Fibroblast of lung (primary cell): Measurements from ENCODE around the gene ARSA.

Source experiments
- EZH2 ChIP-seq: IDR thresholded peaks from 2 replicates; pipeline ENCODE4 v1.5.1; 2012; ENCODE audit warnings: low read length, control low read depth, mild to moderate bottlenecking; ENCODE audit errors: missing control alignments
- TF ChIP-seq, protein P1 (sequence below), 2 donors: IDR thresholded peaks in 1 of 2; conservative IDR thresholded peaks in 1 of 2; 1 replicate in 1 of 2; 2 replicates in 1 of 2; pipeline ENCODE4 v1.5.1; 2011 to 2012; ENCODE audit warnings: low read length in 2 of 2, control low read depth in 1 of 2, inconsistent platforms in 1 of 2, low read depth in 1 of 2, mild to moderate bottlenecking in 1 of 2

DNA sequence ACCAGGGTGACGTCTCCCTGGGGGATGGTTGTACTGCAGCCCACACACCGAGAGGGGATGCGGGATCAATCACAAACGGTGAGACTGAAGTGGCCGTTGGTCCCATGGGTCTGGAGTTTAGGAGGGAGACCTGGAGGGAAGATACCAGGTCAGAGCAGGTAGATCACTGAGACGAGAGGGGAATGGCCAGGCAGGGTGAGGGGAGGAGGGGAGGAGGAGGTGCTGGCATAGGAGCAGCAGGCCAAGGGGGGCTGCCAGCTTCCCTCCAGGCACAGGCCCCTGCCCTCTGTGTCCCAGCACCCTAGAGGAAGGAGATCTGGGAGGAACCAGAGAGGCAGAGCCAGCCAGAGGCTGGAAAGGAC is 20.3 kb downstream of the ARSA start:
- TF ChIP-seq, protein P1, sequence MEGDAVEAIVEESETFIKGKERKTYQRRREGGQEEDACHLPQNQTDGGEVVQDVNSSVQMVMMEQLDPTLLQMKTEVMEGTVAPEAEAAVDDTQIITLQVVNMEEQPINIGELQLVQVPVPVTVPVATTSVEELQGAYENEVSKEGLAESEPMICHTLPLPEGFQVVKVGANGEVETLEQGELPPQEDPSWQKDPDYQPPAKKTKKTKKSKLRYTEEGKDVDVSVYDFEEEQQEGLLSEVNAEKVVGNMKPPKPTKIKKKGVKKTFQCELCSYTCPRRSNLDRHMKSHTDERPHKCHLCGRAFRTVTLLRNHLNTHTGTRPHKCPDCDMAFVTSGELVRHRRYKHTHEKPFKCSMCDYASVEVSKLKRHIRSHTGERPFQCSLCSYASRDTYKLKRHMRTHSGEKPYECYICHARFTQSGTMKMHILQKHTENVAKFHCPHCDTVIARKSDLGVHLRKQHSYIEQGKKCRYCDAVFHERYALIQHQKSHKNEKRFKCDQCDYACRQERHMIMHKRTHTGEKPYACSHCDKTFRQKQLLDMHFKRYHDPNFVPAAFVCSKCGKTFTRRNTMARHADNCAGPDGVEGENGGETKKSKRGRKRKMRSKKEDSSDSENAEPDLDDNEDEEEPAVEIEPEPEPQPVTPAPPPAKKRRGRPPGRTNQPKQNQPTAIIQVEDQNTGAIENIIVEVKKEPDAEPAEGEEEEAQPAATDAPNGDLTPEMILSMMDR (conservative IDR thresholded peaks at IDR 0.05 in 1 of 2, IDR thresholded peaks at IDR 0.05 in 1 of 2; ENCODE audit: low read depth in 1 of 2, low read length in 2 of 2), result no peak
- no peak for TF ChIP-seq EZH2
